Measurements from ENCODE around the gene DCTPP1.
"Not testable (repeated sequence)": the region's sequence is repeated elsewhere in the genome, so short reads cannot be mapped to it uniquely, and the experiment has no call there.

The DCTPP1 gene

DNA sequence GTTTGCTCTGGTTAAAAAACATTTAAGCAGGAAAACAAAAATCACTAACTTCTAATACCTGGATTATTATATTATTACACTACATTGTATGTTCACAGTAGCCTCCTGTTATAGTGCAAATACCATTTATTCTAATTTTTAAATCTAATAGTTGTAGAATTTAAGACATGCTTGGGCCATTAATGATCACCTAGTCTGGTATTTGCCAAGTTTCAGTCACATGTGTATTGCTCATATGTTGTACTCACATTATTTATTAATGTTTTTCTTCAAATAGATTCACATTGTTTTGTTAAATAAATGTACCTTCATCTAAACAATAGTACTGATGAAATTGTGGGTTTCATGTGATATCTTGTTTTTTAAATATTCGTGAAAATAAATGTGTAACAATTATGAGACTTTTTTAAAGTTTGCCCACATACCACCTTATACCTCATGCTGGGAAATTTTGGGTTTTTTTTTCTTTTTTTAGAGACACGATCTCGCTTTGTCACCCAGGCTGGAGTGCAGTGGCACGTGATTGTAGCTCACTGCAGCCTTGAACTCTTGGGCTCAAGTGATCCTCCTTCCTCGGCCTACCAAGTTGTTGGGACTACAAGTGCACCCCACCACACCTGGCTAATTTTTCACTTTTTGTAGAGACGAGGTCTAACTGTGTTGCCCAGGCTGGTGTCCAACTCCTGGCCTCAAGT is 16.6 kb downstream of the DCTPP1 start:
- DNase-seq: no peak

DNA sequence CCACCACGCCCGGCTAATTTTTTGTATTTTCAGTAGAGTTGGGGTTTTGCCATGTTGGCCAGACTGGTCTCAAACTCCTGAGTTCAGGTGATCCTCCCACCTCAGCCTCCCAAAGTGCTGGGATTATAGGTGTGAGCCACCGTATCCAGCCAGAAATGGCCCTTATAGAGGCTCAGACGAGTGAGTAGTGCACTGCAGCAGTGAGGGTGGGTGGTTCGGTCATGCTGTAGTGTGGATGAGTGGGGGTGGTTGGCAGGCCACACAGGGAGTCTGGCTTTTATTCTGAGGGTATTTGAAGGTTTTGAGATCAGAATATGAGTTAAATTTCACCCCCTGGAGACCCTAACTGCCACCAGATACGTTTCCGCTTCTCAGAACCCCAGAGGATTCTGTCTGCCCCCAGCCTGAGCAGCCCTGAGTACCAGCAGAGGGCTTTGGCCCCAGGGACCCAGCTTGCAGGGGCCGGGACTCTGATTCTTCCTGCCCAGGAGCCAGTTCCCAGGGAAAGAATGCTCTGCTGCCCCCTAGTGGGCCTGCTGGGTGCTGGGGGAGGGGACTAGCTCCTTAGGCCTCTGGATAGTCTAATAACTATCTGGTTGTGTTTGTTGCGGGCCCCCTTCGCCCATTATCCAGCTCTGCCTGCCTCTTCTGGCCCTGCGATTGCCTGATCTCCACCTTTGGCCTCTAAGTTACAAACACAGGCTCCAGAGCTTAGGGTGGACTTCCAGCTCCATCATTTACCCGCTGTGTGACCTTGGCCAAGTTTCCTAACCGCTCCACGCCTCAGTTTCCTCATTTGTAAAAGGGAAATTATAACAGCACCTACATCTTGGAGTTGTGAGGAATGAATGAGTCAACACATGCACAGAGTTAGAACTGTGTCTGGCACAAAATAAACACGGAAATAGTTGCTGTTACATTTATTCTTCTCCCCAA is 20.4 kb downstream of the DCTPP1 start:
- DNase-seq: peak; percentile 83

DNA sequence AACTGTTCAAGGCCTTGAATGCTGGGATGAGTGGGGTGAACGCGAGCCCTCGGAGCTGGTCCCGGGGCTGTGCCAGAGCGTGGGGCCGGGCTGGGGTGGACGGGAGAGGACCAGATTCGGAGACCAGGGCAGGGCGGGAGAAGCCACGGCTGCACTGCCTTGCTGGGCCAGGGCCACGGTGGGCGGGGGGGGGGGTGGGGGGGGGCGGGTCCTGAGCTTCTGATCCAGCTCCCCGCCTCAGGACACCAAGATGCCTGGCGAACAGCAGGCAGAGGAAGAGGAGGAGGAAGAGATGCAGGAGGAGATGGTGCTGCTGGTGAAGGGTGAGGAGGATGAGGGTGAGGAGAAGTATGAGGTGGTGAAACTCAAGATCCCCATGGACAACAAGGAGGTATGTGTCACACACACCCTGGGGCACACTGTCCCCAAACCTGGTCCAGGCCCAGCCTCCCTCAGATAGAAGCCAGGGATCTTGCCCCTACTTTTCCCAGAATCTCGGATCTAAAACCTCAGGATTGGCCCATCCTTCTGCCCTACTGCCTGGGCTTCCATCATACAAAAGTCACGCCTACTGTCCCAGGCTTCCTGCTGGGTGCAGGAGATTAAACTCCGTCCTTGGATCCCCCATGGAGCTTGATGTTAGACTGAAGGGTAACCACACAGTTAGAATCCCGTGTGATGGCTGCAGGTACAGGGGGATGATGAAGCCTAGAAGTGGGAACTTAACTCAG is 21.9 kb downstream of the DCTPP1 start:
- DNase-seq: no peak

DNA sequence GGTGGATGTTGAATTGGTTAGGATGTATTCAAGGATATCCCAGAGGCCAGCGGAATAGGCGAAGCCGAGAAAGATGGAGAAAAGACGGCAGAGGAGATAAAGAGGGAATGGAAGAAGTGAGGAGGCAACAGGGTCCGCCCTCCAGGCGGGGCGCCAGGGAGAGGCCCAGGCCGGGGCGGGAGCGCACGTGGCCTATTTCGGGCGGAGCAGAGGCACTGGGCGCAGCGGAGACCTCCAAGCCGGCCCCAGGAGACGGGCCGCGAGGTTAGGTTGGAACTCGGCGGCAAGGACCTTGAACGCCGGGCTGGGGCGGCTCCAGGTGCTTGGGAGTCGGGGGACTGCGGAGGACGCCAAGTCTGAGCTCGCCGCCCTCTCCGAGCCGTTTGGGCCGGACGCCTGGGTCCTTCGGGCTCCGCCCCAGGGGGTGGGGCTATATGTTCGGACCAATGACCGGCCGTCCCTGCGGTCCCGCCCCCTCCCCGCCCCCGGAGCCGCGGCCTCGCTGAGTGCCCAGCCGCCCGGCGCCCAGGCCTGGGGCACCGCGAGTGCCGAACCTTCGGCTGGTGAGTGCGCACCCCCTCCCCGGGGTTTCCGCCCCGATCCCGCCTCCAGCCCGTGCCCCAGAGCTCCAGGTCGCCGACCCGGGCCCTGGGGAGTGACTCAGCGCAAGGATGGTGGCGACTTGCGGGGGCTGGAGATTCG is 22.6 kb downstream of the DCTPP1 start, which contains the start of gene ZNF771:
TSS of gene ZNF771 (plus strand) at position 505 of the 702 bp plus-strand sequence. CDS start 448 bp downstream, outside the sequence.
- peak; percentile 86 for DNase-seq

DNA sequence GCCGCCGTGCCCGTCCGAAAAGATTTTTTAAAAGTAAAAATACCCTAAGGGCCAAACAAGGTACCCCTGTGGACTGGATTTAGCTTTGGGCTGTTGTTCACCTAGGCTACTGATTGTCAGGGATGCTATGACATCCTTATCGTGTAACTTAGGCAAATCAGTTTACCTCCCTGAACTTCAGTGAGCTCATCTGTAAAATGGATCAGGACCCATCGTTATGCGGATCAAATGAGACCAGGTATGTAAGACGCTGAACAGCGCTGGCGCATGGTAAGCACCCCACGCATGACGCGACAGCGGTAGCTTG is 23.1 kb downstream of the DCTPP1 start:
- no peak for DNase-seq

DNA sequence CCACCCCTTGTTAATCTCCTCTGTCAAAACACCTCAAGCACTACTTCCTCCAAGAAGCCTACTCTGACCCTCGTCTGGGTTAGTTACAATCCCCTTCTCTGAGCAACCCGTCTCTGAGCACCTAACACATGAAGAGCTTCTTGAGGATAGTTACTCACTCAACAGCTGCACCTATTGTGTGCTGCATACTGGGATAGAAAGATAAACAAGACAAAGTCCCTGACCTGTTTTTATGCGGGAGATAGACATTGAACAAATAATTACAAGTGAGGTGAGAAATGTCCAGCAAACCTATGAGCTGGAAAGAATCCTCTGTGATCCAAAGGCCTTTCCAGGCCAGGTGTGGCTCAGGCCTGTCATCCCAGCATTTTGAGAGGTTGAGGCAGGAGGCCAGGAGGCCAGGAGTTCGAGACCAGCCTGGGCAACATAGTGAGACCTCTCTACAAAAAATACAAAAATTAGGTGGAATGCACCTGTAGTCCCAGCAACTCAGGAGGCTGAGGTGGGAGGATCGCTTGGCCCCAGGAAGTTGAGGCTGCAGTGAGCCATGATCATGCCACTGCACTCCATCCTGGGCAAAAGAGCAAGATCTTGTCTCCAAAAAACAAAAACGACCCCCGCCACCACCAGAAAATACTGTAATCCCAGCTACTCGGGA is 27.9 kb downstream of the DCTPP1 start:
- no peak for DNase-seq

DNA sequence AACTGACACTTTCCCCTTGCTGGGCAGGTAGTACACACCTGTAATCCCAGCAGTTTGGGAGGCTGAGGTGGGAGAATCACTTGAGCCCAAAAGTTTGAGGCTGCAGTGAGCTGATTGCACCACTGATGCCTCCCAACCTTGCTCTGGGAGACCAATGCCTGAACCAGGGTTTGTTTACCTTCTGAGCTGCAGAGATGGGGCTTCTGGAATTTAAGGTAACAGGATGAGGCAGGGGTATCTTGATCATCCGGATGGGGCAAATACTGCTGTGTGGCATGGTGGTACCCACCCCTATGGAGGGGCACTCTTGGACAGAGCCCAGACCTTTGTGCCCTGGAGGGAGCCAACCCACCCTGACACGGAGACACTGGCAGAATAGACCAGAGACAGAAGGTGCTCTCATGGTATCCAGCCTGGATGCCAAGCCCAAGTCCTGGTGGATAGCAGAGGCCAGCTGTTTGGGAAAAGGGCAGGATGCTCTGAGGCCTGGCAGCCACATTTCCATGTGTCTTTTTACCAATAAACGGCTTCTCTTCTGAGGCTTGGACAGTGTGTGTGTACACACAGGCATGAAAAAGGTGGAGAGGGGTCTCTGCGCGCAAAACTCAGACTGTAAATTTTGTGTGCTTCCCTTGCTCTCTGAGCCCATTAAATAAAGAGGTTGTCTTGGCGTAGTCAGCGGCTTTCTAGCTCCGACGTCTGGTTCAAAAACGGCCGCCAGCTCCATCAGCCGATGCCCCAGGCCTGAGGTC is 30.2 kb downstream of the DCTPP1 start:
- no peak for DNase-seq

DNA sequence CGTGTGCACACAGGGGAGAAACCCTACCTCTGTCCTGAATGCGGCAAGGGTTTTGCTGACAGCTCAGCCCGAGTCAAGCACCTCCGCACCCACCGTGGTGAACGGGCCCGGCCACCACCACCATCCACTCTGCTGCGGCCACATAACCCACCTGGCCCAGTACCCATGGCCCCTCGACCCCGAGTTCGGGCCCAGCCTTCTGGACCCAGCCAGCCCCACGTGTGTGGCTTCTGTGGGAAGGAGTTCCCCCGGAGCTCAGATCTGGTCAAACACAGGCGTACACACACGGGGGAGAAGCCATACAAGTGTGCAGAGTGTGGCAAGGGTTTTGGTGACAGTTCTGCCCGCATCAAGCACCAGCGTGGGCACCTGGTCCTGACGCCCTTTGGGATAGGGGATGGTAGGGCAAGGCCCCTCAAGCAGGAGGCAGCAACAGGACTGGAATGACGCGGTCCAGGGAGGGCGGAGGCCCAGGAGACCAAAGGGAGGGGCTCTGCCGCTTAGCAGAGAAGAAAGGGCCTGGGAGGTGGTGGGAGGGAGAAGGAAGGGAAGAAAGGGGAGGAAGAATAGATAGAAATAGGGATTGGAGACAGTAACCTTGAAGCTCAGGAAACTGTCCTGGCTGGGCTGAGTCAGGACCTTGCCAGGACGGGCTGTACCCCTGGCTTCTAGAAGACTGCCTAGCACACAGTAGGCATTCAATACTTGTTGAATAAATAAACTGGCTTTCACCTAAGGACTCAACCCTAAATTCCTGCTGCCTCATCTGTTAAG is 31.0 kb downstream of the DCTPP1 start:
- no peak for DNase-seq

DNA sequence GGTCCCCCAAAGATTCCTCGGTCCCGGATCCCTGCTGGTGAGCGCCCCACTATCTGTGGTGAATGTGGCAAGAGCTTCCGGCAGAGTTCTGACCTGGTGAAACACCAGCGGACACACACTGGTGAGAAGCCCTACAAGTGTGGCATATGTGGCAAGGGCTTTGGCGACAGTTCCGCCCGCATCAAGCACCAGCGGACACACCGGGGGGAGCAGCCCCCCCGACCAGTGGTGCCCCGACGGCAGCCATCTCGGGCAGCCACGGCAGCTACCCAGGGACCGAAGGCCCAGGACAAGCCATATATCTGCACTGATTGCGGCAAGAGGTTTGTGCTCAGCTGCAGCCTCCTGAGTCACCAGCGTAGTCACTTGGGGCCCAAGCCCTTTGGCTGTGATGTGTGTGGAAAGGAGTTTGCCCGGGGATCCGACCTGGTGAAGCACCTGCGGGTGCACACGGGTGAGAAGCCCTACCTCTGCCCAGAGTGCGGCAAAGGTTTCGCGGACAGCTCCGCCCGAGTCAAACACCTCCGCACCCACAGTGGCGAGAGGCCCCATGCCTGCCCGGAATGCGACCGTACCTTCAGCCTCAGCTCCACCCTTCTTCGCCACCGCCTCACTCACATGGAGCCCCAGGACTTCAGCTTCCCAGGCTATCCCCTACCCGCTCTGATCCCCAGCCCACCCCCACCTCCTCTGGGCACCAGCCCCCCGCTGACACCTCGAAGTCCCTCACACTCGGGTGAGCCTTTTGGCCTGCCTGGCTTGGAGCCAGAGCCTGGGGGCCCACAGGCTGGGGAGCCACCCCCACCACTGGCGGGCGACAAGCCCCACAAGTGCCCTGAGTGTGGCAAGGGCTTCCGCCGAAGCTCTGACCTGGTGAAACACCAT is 31.8 kb downstream of the DCTPP1 start:
- no peak for DNase-seq

DNA sequence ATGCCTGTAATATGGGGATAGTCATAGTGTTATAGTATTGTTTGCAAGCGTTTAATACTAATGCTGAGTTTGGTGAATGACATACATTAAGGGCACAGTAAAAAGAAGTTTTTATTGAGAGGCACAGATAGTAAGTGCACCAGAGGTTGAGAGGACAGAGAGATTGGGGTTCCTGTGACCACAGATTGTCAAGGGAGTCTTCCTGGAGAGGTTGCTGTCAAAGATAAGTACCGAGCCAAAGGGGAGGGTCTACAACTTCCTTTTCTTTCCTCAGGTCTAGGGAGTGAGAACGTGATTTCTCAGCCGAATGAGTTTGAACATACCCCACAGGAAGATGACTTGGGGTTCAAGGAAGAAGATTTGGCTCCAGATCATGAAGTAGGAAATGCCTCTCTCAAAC is 32.8 kb downstream of the DCTPP1 start:
- DNase-seq: no peak

DNA sequence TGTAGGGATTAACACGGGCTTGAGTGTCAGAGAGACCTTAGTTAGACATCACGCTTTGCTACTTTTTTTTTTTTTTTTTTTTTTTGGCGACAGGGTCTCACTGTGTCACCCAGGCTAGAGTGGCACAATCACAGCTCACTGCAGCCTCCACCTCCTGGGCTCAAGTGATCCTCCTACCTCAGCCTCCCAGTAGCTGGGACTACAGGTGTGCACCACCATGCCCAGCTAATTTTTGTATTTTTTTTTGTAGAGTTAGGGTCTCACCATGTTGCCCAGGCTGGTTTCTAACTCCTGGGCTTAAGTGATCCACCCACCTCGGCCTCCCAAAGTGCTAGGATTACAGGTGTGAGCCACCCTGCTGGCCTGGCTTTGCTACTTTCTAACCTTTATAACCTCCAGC is 33.2 kb downstream of the DCTPP1 start:
- DNase-seq: not testable (repeated sequence)

DNA sequence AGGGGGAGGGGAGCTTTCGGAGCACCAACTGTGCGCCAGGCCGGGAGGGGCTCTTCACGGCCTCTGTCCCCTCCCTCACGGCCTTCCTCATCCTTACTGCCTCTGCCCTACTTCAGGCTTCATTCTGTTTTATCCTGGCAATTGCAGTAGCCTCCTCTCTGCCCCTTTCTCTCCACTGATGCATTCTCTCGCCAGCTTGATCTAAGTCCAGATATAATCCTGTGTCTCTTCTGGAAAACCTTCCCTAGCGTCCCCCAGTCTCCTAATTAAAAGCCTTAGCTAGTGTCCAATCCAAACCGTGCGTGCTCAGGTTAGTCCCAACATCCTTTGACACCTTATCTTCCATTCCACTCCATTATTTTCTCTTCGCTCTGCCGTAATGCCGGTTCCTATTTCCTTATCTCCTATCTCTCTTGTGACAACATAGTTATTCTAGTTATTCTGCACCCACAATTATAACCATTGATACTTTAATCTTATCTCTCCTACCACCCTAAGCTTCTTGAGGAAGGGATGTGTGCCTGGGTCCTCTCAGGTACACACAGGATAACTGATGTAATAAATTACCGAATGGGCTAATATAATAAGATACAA is 33.7 kb downstream of the DCTPP1 start:
- DNase-seq: no peak

DNA sequence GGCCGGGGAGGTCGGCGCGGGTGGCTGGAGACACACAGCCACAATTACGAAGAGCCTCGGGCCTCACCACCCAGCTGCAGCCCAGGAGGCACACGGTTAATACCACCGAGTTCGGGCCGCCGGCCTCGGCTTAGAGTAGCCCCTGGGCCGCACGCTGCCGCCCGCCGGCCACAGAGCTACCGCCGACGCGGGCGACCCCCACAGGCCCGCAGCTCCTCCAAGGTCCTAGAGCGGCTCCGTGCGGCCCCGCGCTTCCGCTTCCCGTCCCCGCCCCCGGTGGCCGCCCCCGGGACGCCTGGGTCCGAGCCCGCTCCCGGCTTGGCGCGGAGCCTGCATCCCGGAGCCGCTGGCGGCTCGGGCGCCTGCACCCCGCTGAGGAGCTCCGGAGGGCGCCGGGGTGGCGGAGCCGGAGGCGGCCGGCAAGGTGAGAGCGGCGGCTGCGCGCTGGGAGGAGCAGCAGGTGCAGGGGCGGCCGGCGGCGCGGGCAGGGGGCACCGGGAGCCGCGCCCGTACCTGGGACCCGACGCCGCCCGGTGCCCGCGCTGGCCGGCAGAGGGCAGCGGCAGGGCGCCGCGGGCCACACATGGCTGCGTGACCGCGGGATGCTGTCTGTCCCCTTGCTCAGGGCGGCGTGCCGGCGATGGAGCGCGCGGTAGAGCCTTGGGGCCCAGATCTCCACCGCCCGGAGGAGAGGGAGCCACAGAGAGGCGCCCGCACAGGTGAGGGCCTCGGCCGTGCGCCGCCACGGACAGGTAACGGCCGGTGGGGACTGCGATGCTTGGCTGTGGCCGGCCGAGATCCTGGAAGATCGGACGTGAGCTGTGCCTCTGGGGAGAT is 34.5 kb downstream of the DCTPP1 start, which contains the start of gene ZNF48:
TSS of gene ZNF48 (plus strand) at position 266 of the 837 bp plus-strand sequence. CDS start at position 641, 375 bp downstream.
- peak; percentile 88 for DNase-seq

DNA sequence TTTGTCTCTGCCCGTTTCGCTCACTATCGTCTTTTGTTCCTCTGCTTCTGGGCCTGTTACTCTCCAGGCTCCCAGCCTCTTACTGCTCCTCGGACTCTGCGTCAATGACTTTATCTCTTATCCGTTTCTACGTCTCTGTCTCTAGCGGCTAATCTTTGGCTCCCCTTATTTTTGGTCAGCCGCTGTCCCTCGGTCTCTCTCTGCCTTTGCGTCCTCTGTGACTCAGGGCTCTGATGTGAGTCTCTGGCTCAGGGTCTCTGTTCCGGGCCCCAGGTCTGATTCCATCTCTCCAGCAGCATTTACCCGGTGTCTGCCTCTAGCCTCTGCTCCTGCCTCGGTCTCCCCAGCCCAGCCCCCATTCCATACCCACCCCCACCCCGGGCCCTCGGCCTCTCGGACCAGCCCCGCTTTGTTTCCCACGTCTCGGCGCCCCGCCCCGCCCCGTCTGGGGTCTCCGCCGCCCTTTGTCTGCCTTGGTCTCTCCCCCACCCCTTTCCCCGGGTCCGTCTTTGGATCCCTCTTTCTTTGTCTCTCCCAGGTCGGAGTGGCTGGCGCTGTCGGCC is 35.2 kb downstream of the DCTPP1 start:
- peak; percentile 12 for DNase-seq

DNA sequence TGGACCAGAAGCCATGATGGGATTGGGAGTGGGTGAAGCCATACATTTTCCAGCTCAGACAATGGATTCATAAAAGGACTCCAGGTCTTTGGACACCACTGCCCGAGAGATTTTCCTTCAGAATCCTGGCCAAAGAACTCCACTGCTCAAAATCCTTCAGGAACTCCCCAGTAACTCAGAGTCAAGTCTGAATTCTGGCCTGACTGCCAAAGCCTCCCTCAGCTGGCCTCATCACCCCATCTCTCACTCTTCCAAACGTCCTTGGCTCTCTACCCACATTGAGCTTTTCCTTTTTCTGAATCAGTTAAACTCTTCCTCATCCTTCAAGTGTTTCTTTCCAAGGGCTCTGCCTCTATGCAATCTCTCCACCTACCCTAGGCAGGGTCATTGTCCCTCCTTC is 46.3 kb downstream of the DCTPP1 start:
- DNase-seq: no peak

DNA sequence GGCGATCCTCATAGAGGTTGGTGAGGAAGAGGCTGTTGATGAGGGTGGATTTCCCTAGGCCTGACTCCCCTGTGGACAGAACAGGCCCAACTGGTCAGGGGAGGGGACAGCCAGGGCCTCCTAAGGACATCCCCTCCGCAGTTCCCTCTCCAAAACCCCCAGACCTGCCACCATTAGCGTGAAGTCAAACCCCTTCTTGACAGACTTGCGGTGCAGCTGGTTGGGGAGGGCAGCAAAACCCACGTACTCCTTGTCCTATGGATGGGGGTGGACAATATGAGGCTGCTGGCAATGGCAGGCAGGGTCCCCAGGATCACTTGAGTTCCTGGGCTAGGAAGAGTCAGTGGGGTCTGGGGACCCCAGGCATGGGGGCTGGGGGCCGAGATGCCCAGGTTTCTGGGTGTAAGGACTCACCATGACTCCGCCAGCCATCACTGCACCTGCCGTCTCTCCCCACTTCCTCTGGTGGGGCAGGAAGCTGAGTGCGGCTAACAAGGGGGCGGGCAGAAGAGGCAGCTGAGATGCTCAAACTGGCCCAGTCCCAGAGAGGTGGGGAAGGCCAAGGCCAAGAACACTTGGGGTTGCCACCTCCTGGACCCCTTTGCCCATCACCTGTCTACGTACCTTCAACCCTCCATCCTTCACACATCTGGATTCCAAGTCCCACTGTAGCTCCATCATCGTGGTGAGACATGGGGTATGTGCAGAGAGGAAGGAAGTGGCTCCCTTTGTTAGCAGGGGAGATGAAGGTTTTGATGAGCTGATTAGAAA is 47.5 kb downstream of the DCTPP1 start, which contains the start of gene SEPTIN1:
TSS of gene SEPTIN1 (minus strand) at position 451 of the 771 bp plus-strand sequence. CDS start at position 432, 19 bp downstream.
- no peak for DNase-seq
